Endothelial cell of umbilical vein (primary cell): ENCODE data around the gene NRP2. TPM values are rescaled to one million over a fixed set of nuclear protein-coding genes. Genes with fewer than 3 reads are reported as not detected.

ENCODE experiments used
- BruUV-seq: library from RNA; stranded (reverse); fragments of 400-500 nt; replicated peaks from 2 replicates; lab custom pipeline; 2021; lab: Mats Ljungman, UMichigan
- CTCF ChIA-PET: fragments of 300-600, 350-600 bp; sonication (Branson Sonifier 250); formaldehyde crosslinking; loops from one replicate; lab custom pipeline; 2021; ENCODE audit warnings: antibody characterized with exemption, inconsistent platforms; lab: Charles Lee
- POLR2A ChIA-PET: fragments of 300-600, 350-600 bp; sonication (Branson Sonifier 250); formaldehyde crosslinking; loops from one replicate; lab custom pipeline; 2021; ENCODE audit warnings: antibody characterized with exemption, inconsistent platforms; lab: Charles Lee
- DNase-seq: peaks from one replicate; pipeline ENCODE4 v3.0.0-alpha.2; 2011; ENCODE audit warnings: low read depth, low spot score
- FAIRE-seq: peaks from 2 replicates; lab custom pipeline; 2011; peaks lifted over from hg19 to GRCh38; lab: Jason Lieb, UNC
- H2AFZ ChIP-seq: 2 replicates; pipeline ENCODE4 v1.6.0; 2012; ENCODE audit warnings: low read depth, low read length, control low read depth, inconsistent platforms
- H3K27ac ChIP-seq: 2 replicates; pipeline ENCODE4 v1.5.1; 2011; ENCODE audit warnings: low read depth, mild to moderate bottlenecking, control low read depth, low read length, moderate library complexity; ENCODE audit not compliant: insufficient read depth
- H3K27me3 ChIP-seq, 2 experiments: 2 replicates each; pipeline versions ENCODE4 v1.6.0 to v1.6.1; 2011; ENCODE audit warnings: low read length in 2 of 2, mixed read lengths in 1 of 2; ENCODE audit not compliant: control insufficient read depth in 2 of 2, insufficient read depth in 2 of 2
- H3K36me3 ChIP-seq, 2 experiments: 2 replicates in 1 of 2; 3 replicates in 1 of 2; pipeline ENCODE4 v1.5.1; 2011; ENCODE audit warnings: low read length in 2 of 2, mild to moderate bottlenecking in 1 of 2, moderate library complexity in 1 of 2; ENCODE audit not compliant: control insufficient read depth in 2 of 2, insufficient read depth in 2 of 2; ENCODE audit errors: extremely low read depth in 1 of 2
- H3K4me1 ChIP-seq: 3 replicates; pipeline ENCODE4 v1.5.1; 2011; ENCODE audit warnings: mild to moderate bottlenecking, low read length; ENCODE audit not compliant: control insufficient read depth, insufficient read depth; ENCODE audit errors: extremely low read depth
- H3K4me2 ChIP-seq: 2 replicates; pipeline ENCODE4 v1.6.1; 2011; ENCODE audit warnings: low read length, control low read depth, mixed read lengths; ENCODE audit not compliant: insufficient read depth
- H3K4me3 ChIP-seq, 3 experiments: fragments of 200-600 bp in 1 of 3; sonication (generic), shearing (Covaris generic) in 1 of 3; replicated peaks in 1 of 3; 2 replicates each; pipeline ENCODE4 v1.5.1; 2011 to 2016; ENCODE audit warnings: control low read depth in 3 of 3, low read length in 3 of 3, mild to moderate bottlenecking in 2 of 3, inconsistent platforms in 1 of 3, low read depth in 1 of 3, moderate library complexity in 1 of 3; ENCODE audit not compliant: insufficient read depth in 1 of 3
- H3K79me2 ChIP-seq: 2 replicates; pipeline ENCODE4 v1.6.0; 2012; ENCODE audit warnings: low read length, inconsistent platforms; ENCODE audit not compliant: control insufficient read depth, insufficient read depth
- H3K9ac ChIP-seq: replicated peaks from 2 replicates; pipeline ENCODE3; 2011; ENCODE audit warnings: low read length, control low read depth; ENCODE audit not compliant: insufficient read depth; ENCODE audit errors: extremely low read depth
- H3K9me1 ChIP-seq: replicated peaks from 3 replicates; pipeline ENCODE4 v1.6.0; 2011; ENCODE audit warnings: mild to moderate bottlenecking, low read length; ENCODE audit not compliant: control insufficient read depth, insufficient read depth; ENCODE audit errors: extremely low read depth
- H3K9me3 ChIP-seq: replicated peaks from 2 replicates; pipeline ENCODE4 v1.5.1; 2012; ENCODE audit warnings: low read length, inconsistent platforms; ENCODE audit not compliant: control insufficient read depth, insufficient read depth
- H4K20me1 ChIP-seq: replicated peaks from 2 replicates; pipeline ENCODE3; 2011; ENCODE audit warnings: mild to moderate bottlenecking, low read length; ENCODE audit not compliant: control insufficient read depth, insufficient read depth; ENCODE audit errors: extremely low read depth
- CTCF ChIP-seq, 2 donors: IDR thresholded peaks; 1 replicate in 1 of 2; 2 replicates in 1 of 2; pipeline ENCODE4 v1.5.1; 2011; ENCODE audit warnings: low read length in 2 of 2, mild to moderate bottlenecking in 2 of 2, moderate library complexity in 2 of 2, control low read depth in 1 of 2, inconsistent platforms in 1 of 2, low read depth in 1 of 2; ENCODE audit not compliant: insufficient read depth in 1 of 2; ENCODE audit errors: extremely low read depth in 1 of 2
- EZH2 ChIP-seq: IDR thresholded peaks from 2 replicates; pipeline ENCODE4 v1.6.1; 2012; ENCODE audit warnings: borderline replicate concordance, low read depth, mild to moderate bottlenecking, moderate library complexity, low read length, inconsistent platforms; ENCODE audit not compliant: severe bottlenecking
- FOS ChIP-seq: IDR thresholded peaks from 2 replicates; pipeline ENCODE4 v1.6.1; 2011; ENCODE audit warnings: mild to moderate bottlenecking, low read length, moderate library complexity, borderline replicate concordance; ENCODE audit not compliant: insufficient read depth
- GATA2 ChIP-seq: IDR thresholded peaks from 2 replicates; pipeline ENCODE4 v1.7.0; 2011; ENCODE audit warnings: low read depth, mild to moderate bottlenecking, moderate library complexity, mixed read lengths, low read length; ENCODE audit not compliant: insufficient read length, insufficient read depth
- JUN ChIP-seq: IDR thresholded peaks from 2 replicates; pipeline ENCODE4 v1.6.1; 2011; ENCODE audit warnings: borderline replicate concordance, low read depth; ENCODE audit not compliant: insufficient read length, insufficient read depth
- MAX ChIP-seq: IDR thresholded peaks from 2 replicates; pipeline ENCODE4 v1.6.1; 2011; ENCODE audit not compliant: insufficient read depth, insufficient read length
- MYC ChIP-seq: IDR thresholded peaks from one replicate; pipeline ENCODE4 v1.6.1; 2011; ENCODE audit warnings: mild to moderate bottlenecking, low read depth, low read length
- POLR2A ChIP-seq: IDR thresholded peaks from 2 replicates; pipeline ENCODE4 v1.6.1; 2012; ENCODE audit warnings: low read depth, mild to moderate bottlenecking, control low read depth, low read length
- POLR2AphosphoS5 ChIP-seq: IDR thresholded peaks from 2 replicates; pipeline ENCODE4 v1.6.1; 2012; ENCODE audit warnings: low read depth, mild to moderate bottlenecking, control low read depth, low read length, moderate library complexity; ENCODE audit not compliant: insufficient read depth
- dilution Hi-C: fragments of 300-500 bp; cut with MboI; formaldehyde crosslinking; loops from one replicate; pipeline ENCODE4 v1.15.0; 2019; ENCODE audit warnings: low sequenced_read_pairs; ENCODE audit not compliant: extremely low pct_ligation_motif_present
- intact Hi-C: fragments of 100-400 bp; cut with micrococcal nuclease; formaldehyde crosslinking; loops from one replicate; pipeline ENCODE4 v1.10.0; 2022
- polyA plus RNA-seq, 4 experiments: library from polyadenylated mRNA; depleted of rRNA in 3 of 4; stranded (reverse) in 3 of 4; unstranded in 1 of 4; fragments of >200 nt; gene quantifications; 2 replicates each; pipeline versions ENCODE4 v1.2.1 to v1.2.3, GENCODE V29; 2011 to 2012; ENCODE audit warnings: missing spikeins in 1 of 4
- total RNA-seq: library from RNA; stranded (reverse); gene quantifications from 2 replicates; pipeline ENCODE4 v1.2.3, GENCODE V29; 2021

NRP2 gene
- total and polyA plus RNA-seq, 2 donors (not counting 3 experiments of a cell fraction or from before 2014, with no cell fraction given), result 160 to 240 TPM

GRCh38 chr2:205650450-205650849, 31.9 kb upstream of the NRP2 start:
- no TSS peak for BruUV-seq
- Histone ChIP-seq H3K9me3 (no peaks in the 10 kb centered on the region), H3K27ac (no peak overlapping the region), H3K27me3 (peaks cover 0 to under 1% of the 10 kb centered on the region in 2 experiments), H3K9me1 (no peaks in the 10 kb centered on the region), H3K36me3 (no peaks in the 10 kb centered on the region), H3K4me2 (no peak overlapping the region), H3K79me2 (no peaks in the 10 kb centered on the region), H4K20me1 (no peaks in the 10 kb centered on the region), H2AFZ (no peak overlapping the region), H3K4me3 (no peak overlapping the region), H3K9ac (no peak overlapping the region), H3K4me1 (peaks cover 3% of the 10 kb centered on the region)
- CTCF ChIA-PET, result interaction anchor here (0.8 to 1.3 kb wide), 2 partner anchors 10 to 1390 kb away, joined by 5 to 6 read pairs; no protein-coding TSS in a partner anchor
- POLR2A ChIA-PET, result no interaction called here
- FAIRE-seq (peak; percentile 85), DNase-seq (peak; percentile 29)
- dilution Hi-C loops (no loop called here), intact Hi-C loops (no loop called here)
- TF ChIP-seq POLR2AphosphoS5 (no peak), EZH2 (no peak), JUN (peak; percentile 27), FOS (peak; percentile 68)

- ChIA-PET POLR2A (no interaction called here), CTCF (interaction anchor here (0.8 to 1.3 kb wide), 2 partner anchors 9 to 1391 kb away, joined by 5 to 6 read pairs; no protein-coding TSS in a partner anchor)
- no peaks in the 10 kb centered on the region for H3K79me2 ChIP-seq
- DNase-seq (no peak), FAIRE-seq (no peak)
- TF ChIP-seq MAX (no peak), FOS (no peak), POLR2AphosphoS5 (no peak), MYC (no peak), GATA2 (no peak), EZH2 (no peak), JUN (no peak), CTCF (IDR thresholded peaks at IDR 0.05; ENCODE audit: extremely low read depth in 1 of 2, insufficient read depth in 1 of 2, low read depth in 1 of 2, low read length in 2 of 2) (no peak), POLR2A (no peak)
- peaks cover 3% of the 10 kb centered on the region for H3K4me1 ChIP-seq
- H3K9me1 ChIP-seq, result no peaks in the 10 kb centered on the region
- H4K20me1 ChIP-seq, result no peaks in the 10 kb centered on the region
- H2AFZ ChIP-seq, result no peak overlapping the region
- no TSS peak for BruUV-seq
- no peaks in the 10 kb centered on the region for H3K9me3 ChIP-seq
- no peaks in the 10 kb centered on the region for H3K36me3 ChIP-seq
- no peak overlapping the region for H3K4me3 ChIP-seq
- no peak overlapping the region for H3K4me2 ChIP-seq
- no peaks in the 10 kb centered on the region for H3K27me3 ChIP-seq
- H3K9ac ChIP-seq, result no peak overlapping the region
- dilution Hi-C loops (no loop called here), intact Hi-C loops (no loop called here)
- H3K27ac ChIP-seq, result no peak overlapping the region
Observed at GRCh38 chr2:205650931-205651330, 31.4 kb upstream of the NRP2 start.
